Endothelial cell of umbilical vein (primary cell): ENCODE results near the gene RAP1GDS1.

ENCODE experiments used
- EZH2 ChIP-seq: IDR thresholded peaks from 2 replicates; pipeline ENCODE4 v1.6.1; 2012; ENCODE audit warnings: borderline replicate concordance, low read depth, mild to moderate bottlenecking, moderate library complexity, low read length, inconsistent platforms; ENCODE audit not compliant: severe bottlenecking
- FOS ChIP-seq: IDR thresholded peaks from 2 replicates; pipeline ENCODE4 v1.6.1; 2011; ENCODE audit warnings: mild to moderate bottlenecking, low read length, moderate library complexity, borderline replicate concordance; ENCODE audit not compliant: insufficient read depth
- GATA2 ChIP-seq: IDR thresholded peaks from 2 replicates; pipeline ENCODE4 v1.7.0; 2011; ENCODE audit warnings: low read depth, mild to moderate bottlenecking, moderate library complexity, mixed read lengths, low read length; ENCODE audit not compliant: insufficient read length, insufficient read depth
- JUN ChIP-seq: IDR thresholded peaks from 2 replicates; pipeline ENCODE4 v1.6.1; 2011; ENCODE audit warnings: borderline replicate concordance, low read depth; ENCODE audit not compliant: insufficient read length, insufficient read depth
- MAX ChIP-seq: IDR thresholded peaks from 2 replicates; pipeline ENCODE4 v1.6.1; 2011; ENCODE audit not compliant: insufficient read depth, insufficient read length
- MYC ChIP-seq: IDR thresholded peaks from one replicate; pipeline ENCODE4 v1.6.1; 2011; ENCODE audit warnings: mild to moderate bottlenecking, low read depth, low read length
- POLR2A ChIP-seq: IDR thresholded peaks from 2 replicates; pipeline ENCODE4 v1.6.1; 2012; ENCODE audit warnings: low read depth, mild to moderate bottlenecking, control low read depth, low read length
- POLR2AphosphoS5 ChIP-seq: IDR thresholded peaks from 2 replicates; pipeline ENCODE4 v1.6.1; 2012; ENCODE audit warnings: low read depth, mild to moderate bottlenecking, control low read depth, low read length, moderate library complexity; ENCODE audit not compliant: insufficient read depth
- TF ChIP-seq, protein P1 (sequence below), 2 donors: IDR thresholded peaks; 1 replicate in 1 of 2; 2 replicates in 1 of 2; pipeline ENCODE4 v1.5.1; 2011; ENCODE audit warnings: low read length in 2 of 2, mild to moderate bottlenecking in 2 of 2, moderate library complexity in 2 of 2, control low read depth in 1 of 2, inconsistent platforms in 1 of 2, low read depth in 1 of 2; ENCODE audit not compliant: insufficient read depth in 1 of 2; ENCODE audit errors: extremely low read depth in 1 of 2

DNA sequence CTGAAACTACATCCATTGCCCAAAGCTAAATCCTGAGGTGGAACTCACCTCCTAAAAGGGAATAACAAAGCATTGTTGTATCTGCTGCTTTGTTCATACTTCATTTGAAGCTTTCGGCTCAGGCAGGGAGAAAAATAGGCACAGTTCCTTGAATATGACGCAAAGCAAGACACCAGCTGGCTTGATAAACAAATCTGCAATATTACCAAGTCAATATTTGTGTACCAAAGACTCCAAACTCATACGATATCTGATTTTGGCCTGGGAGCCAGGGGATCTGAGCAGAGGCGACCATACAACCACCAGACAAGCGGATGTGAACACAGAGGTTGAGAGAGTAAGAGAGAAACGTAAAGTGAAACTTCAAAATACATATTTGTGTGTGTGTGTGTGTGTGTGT, 34.8 kb upstream of the RAP1GDS1 start:
- TF ChIP-seq POLR2A = no peak
- TF ChIP-seq, protein P1, sequence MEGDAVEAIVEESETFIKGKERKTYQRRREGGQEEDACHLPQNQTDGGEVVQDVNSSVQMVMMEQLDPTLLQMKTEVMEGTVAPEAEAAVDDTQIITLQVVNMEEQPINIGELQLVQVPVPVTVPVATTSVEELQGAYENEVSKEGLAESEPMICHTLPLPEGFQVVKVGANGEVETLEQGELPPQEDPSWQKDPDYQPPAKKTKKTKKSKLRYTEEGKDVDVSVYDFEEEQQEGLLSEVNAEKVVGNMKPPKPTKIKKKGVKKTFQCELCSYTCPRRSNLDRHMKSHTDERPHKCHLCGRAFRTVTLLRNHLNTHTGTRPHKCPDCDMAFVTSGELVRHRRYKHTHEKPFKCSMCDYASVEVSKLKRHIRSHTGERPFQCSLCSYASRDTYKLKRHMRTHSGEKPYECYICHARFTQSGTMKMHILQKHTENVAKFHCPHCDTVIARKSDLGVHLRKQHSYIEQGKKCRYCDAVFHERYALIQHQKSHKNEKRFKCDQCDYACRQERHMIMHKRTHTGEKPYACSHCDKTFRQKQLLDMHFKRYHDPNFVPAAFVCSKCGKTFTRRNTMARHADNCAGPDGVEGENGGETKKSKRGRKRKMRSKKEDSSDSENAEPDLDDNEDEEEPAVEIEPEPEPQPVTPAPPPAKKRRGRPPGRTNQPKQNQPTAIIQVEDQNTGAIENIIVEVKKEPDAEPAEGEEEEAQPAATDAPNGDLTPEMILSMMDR (IDR thresholded peaks at IDR 0.05; ENCODE audit: extremely low read depth in 1 of 2, insufficient read depth in 1 of 2, low read depth in 1 of 2, low read length in 2 of 2) = no peak
- TF ChIP-seq FOS = no peak
- TF ChIP-seq GATA2 = no peak
- TF ChIP-seq MAX = no peak
- TF ChIP-seq EZH2 = no peak
- no peak for TF ChIP-seq JUN
- TF ChIP-seq POLR2AphosphoS5 = no peak
- no peak for TF ChIP-seq MYC
